Trophoblast cell (in vitro differentiated cells and primary cell): ENCODE data around the gene IGSF10.

ENCODE experiments used
- DNase-seq, 2 donors: peaks; one replicate each; pipeline ENCODE4 v3.0.0-alpha.2; 2016
- H2AFZ ChIP-seq: 2 replicates; pipeline ENCODE4 v1.6.1; 2013; ENCODE audit warnings: low read length, moderate library complexity, mild to moderate bottlenecking; ENCODE audit not compliant: insufficient read depth, poor library complexity
- H2AK5ac ChIP-seq: 2 replicates; pipeline ENCODE4 v1.6.1; 2013; ENCODE audit warnings: mild to moderate bottlenecking, low read length
- H2BK120ac ChIP-seq: 2 replicates; pipeline ENCODE4 v1.6.1; 2013; ENCODE audit warnings: low read length, mild to moderate bottlenecking, moderate library complexity; ENCODE audit not compliant: insufficient read depth, poor library complexity
- H2BK12ac ChIP-seq: 2 replicates; pipeline ENCODE4 v1.6.1; 2013; ENCODE audit warnings: mild to moderate bottlenecking, low read length, moderate library complexity
- H2BK5ac ChIP-seq: 2 replicates; pipeline ENCODE4 v1.6.1; 2013; ENCODE audit warnings: low read length, low read depth, moderate library complexity, mild to moderate bottlenecking; ENCODE audit not compliant: poor library complexity
- H3K14ac ChIP-seq: 2 replicates; pipeline ENCODE4 v1.6.1; 2013; ENCODE audit warnings: mild to moderate bottlenecking, low read length
- H3K18ac ChIP-seq: 2 replicates; pipeline ENCODE4 v1.6.1; 2013; ENCODE audit warnings: mild to moderate bottlenecking, low read length
- H3K23ac ChIP-seq: 2 replicates; pipeline ENCODE4 v1.6.1; 2013; ENCODE audit warnings: low read length
- H3K27ac ChIP-seq: 2 replicates; pipeline ENCODE4 v1.5.1; 2013; ENCODE audit warnings: low read depth, mild to moderate bottlenecking, inconsistent platforms, low read length, moderate library complexity
- H3K27me3 ChIP-seq: 2 replicates; pipeline ENCODE4 v1.6.1; 2013; ENCODE audit warnings: inconsistent platforms, mild to moderate bottlenecking, low read length, moderate library complexity; ENCODE audit not compliant: insufficient read depth
- H3K36me3 ChIP-seq, 2 experiments: 1 replicate in 1 of 2; 2 replicates in 1 of 2; pipeline ENCODE4 v1.6.1; 2013; ENCODE audit warnings: low read length in 2 of 2, mild to moderate bottlenecking in 2 of 2, moderate library complexity in 1 of 2; ENCODE audit not compliant: insufficient read depth in 2 of 2, control insufficient read depth in 1 of 2
- H3K4ac ChIP-seq: 2 replicates; pipeline ENCODE4 v1.6.1; 2013; ENCODE audit warnings: low read depth, mild to moderate bottlenecking, low read length, moderate library complexity
- H3K4me1 ChIP-seq, 2 experiments: 1 replicate in 1 of 2; 2 replicates in 1 of 2; pipeline ENCODE4 v1.6.1; 2013; ENCODE audit warnings: low read length in 2 of 2, mild to moderate bottlenecking in 2 of 2, moderate library complexity in 1 of 2; ENCODE audit not compliant: insufficient read depth in 2 of 2, control insufficient read depth in 1 of 2
- H3K4me2 ChIP-seq: 2 replicates; pipeline ENCODE4 v1.6.1; 2013; ENCODE audit warnings: inconsistent platforms, mild to moderate bottlenecking, low read length, moderate library complexity
- H3K4me3 ChIP-seq: 2 replicates; pipeline ENCODE4 v1.5.1; 2013; ENCODE audit warnings: mild to moderate bottlenecking, low read depth, low read length, inconsistent platforms
- H3K79me1 ChIP-seq: one replicate; pipeline ENCODE4 v1.6.1; 2013; ENCODE audit warnings: low read length
- H3K79me2 ChIP-seq: 2 replicates; pipeline ENCODE4 v1.6.1; 2013; ENCODE audit warnings: low read length, mild to moderate bottlenecking; ENCODE audit not compliant: control insufficient read depth, insufficient read depth, poor library complexity
- H3K9ac ChIP-seq: 2 replicates; pipeline ENCODE4 v1.6.1; 2013; ENCODE audit warnings: mild to moderate bottlenecking, low read length
- H3K9me3 ChIP-seq: 2 replicates; pipeline ENCODE4 v1.6.1; 2013; ENCODE audit warnings: low read depth, mild to moderate bottlenecking, control low read depth, inconsistent platforms, low read length; ENCODE audit not compliant: insufficient read depth
- H4K12ac ChIP-seq: 2 replicates; pipeline ENCODE4 v1.6.1; 2013; ENCODE audit warnings: low read depth, mild to moderate bottlenecking, low read length, moderate library complexity
- H4K8ac ChIP-seq: 2 replicates; pipeline ENCODE4 v1.6.1; 2013; ENCODE audit warnings: low read depth, mild to moderate bottlenecking, low read length, moderate library complexity
- H4K91ac ChIP-seq: one replicate; pipeline ENCODE4 v1.6.1; 2013; ENCODE audit warnings: low read depth, mild to moderate bottlenecking, low read length, moderate library complexity
- WGBS: extraction: QIAGEN DNeasy Blood & Tissue Kit; methylation state at CpG from one replicate; pipeline ENCODE4 v1.1.7; 2013; ENCODE audit warnings: missing lambda C conversion rate; ENCODE audit not compliant: insufficient read length, insufficient coverage; ENCODE audit errors: extremely low coverage; 5-methylcytosine and 5-hydroxymethylcytosine counted together

The IGSF10 gene

DNA sequence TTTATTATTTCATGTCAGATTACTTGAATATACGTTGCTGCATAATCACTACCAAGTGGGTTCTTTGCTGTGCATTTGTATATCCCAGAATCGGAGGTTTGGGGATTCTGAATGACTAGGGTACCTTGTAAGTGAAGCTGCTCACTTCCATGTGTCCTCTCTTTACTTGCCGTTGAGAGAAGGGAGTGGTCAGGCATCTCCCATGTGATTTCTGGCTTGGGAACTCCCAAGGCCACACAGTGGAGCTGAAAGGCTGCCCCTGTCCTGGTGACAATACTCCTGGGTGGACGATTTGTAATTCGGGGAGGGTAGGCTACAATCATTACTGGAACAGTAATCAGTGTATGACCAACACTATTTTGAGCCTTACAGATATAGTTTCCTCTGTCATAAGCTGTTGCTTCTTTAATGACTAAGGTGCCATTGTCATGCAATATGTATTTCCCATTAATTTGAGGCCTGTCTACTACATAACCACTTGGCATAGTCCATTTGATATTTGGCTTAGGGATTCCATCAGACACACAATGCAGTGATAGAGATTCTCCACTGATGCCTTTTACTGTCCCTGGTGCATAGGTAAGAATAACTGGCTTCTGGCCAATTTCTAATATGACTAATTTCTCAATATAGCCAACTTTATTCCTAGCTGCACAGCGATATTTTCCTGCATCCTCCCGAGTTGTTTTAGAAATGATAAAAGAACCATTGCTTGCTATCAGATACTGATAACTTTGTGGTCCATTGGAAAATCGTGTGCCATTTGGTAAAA lies 24.0 kb downstream of the IGSF10 start:
- no peak overlapping the region for H3K4me2 ChIP-seq
- H3K27me3 ChIP-seq = no peaks in the 10 kb centered on the region
- no peak overlapping the region for H3K27ac ChIP-seq
- H3K14ac ChIP-seq = no peak overlapping the region
- H3K9me3 ChIP-seq = no peaks in the 10 kb centered on the region
- H3K9ac ChIP-seq = no peak overlapping the region
- no peak overlapping the region for H3K18ac ChIP-seq
- no peak overlapping the region for H3K4me3 ChIP-seq
- no peak overlapping the region for H2BK5ac ChIP-seq
- WGBS = no CpG with 5 or more reads among the region's 8 CpGs
- no peak overlapping the region for H4K8ac ChIP-seq
- no peak overlapping the region for H3K23ac ChIP-seq
- no peak overlapping the region for H4K12ac ChIP-seq
- no peak overlapping the region for H2BK120ac ChIP-seq
- no peak overlapping the region for H2AFZ ChIP-seq
- peaks cover under 1 to 5% of the 10 kb centered on the region in 2 experiments for H3K36me3 ChIP-seq
- H3K79me1 ChIP-seq = no peaks in the 10 kb centered on the region
- no peak overlapping the region for H3K4ac ChIP-seq
- no peak for DNase-seq
- no peaks in the 10 kb centered on the region for H3K79me2 ChIP-seq
- H2AK5ac ChIP-seq = no peak overlapping the region
- H4K91ac ChIP-seq = no peak overlapping the region
- no peaks in the 10 kb centered on the region for H3K4me1 ChIP-seq
- H2BK12ac ChIP-seq = no peak overlapping the region

DNA sequence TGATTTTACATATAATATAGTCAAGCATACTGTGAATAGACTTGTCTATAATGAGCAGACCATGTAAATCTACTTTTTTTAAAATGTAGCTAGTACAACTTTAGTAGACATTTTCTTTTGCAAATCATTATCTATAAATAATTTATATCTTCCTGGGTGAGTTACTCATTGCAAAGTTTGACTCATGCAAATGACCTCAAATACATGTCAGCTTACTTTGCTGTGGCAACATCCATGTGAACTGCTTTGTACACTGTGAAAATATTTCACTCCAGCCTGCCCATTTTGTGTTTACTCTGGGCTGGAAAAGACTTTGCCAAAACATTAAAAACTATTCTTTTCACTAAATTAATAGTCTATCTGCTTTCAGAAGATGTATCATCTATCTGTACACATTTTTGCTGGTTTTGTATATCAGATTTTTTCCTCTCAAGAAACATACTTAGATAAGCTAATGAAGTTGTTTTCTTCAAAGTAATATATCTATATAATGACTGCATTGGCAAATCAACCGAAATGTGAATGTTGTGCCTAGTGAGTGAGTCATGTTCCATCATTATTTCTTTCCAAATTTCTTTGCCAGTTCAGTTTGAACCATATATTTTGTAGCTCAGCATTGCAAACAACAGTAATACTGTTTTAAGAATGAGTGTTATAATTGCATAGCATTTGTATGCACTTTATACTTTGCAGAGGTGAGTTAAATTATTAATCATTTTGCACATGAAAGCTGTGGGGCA lies 26.5 kb downstream of the IGSF10 start:
- Histone ChIP-seq H2AK5ac (no peak overlapping the region), H4K12ac (no peak overlapping the region), H3K79me1 (no peaks in the 10 kb centered on the region), H3K4me1 (no peaks in the 10 kb centered on the region), H2BK5ac (no peak overlapping the region), H2AFZ (no peak overlapping the region), H3K4ac (no peak overlapping the region), H3K4me2 (no peak overlapping the region), H2BK12ac (no peak overlapping the region), H3K4me3 (no peak overlapping the region), H3K14ac (no peak overlapping the region), H4K91ac (no peak overlapping the region), H2BK120ac (no peak overlapping the region), H3K79me2 (no peaks in the 10 kb centered on the region), H4K8ac (no peak overlapping the region), H3K9me3 (no peaks in the 10 kb centered on the region), H3K9ac (no peak overlapping the region), H3K18ac (no peak overlapping the region), H3K23ac (no peak overlapping the region), H3K27me3 (no peaks in the 10 kb centered on the region), H3K36me3 (peaks cover 4 to 12% of the 10 kb centered on the region in 2 experiments), H3K27ac (no peak overlapping the region)
- no CpG with 5 or more reads among the region's 1 CpG for WGBS
- DNase-seq = peak in 1 of 2 donors; percentile 23

DNA sequence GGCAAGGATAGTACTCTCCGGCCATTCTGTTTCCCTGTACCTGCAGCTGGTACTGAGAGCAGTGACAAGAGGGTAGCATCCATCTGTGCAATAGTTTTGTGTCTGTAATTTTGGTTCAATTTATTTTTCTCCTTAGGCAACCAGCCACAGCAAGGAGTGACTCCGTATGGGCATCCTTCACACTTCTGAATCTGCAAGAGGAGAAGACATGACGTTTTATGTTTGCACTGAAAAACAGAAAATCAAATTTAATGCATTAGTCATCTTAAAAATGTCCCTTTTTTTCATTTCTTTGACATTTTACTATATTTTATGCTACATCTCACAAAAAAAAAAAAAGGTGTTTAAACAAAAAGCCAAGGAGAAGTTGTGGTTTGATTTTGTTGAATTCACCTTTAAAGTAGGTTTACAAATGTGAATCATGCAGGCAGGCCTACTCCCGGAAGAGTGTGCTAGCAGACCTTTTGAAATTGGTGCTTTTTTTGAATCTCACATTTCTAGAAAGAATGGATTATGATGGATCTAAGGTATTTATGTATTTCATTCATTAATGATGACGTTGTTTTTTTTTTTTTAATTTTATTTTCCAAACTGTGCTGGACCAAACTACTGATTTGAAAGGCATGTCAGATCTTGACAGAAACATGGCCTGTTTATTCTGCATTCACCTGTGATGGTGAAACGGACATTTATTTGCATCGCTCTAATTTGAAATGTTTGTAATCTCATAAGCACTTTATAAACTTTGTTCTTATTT lies 28.1 kb downstream of the IGSF10 start:
- no peak overlapping the region for H3K27ac ChIP-seq
- H3K23ac ChIP-seq = no peak overlapping the region
- no peak overlapping the region for H3K18ac ChIP-seq
- no peaks in the 10 kb centered on the region for H3K79me2 ChIP-seq
- no peaks in the 10 kb centered on the region for H3K9me3 ChIP-seq
- H3K14ac ChIP-seq = no peak overlapping the region
- no peak overlapping the region for H4K12ac ChIP-seq
- no peak overlapping the region for H2BK12ac ChIP-seq
- H3K79me1 ChIP-seq = no peaks in the 10 kb centered on the region
- H2AFZ ChIP-seq = no peak overlapping the region
- no peak for DNase-seq
- H3K36me3 ChIP-seq = peaks cover 8 to 16% of the 10 kb centered on the region in 2 experiments
- no CpG with 5 or more reads among the region's 7 CpGs for WGBS
- H3K4me1 ChIP-seq = no peaks in the 10 kb centered on the region
- H3K4me3 ChIP-seq = no peak overlapping the region
- H3K27me3 ChIP-seq = no peaks in the 10 kb centered on the region
- H2BK120ac ChIP-seq = no peak overlapping the region
- H3K4ac ChIP-seq = no peak overlapping the region
- H4K91ac ChIP-seq = no peak overlapping the region
- H2AK5ac ChIP-seq = no peak overlapping the region
- H4K8ac ChIP-seq = no peak overlapping the region
- H3K9ac ChIP-seq = no peak overlapping the region
- H2BK5ac ChIP-seq = no peak overlapping the region
- no peak overlapping the region for H3K4me2 ChIP-seq

DNA sequence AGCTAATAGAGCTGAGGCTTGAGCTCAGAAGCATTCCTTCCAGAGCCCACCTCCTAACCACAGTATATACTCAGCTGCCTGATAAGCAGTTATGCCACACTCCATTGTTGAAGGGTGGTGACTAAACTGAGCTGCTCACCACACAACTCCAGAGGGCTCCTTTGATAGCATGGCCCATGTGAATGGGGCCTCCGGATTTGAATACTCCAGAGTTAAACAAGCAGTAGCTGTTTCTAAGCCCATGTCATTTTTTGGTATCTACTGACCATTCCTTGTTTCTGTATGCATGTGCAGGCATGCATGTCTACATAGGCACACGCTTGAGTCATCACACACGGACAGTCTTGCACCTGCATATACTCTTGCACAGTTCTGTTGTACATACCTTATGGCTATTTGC lies 28.9 kb downstream of the IGSF10 start:
- no peak overlapping the region for H4K91ac ChIP-seq
- H2BK120ac ChIP-seq = no peak overlapping the region
- no peak overlapping the region for H4K12ac ChIP-seq
- no peak overlapping the region for H4K8ac ChIP-seq
- no peaks in the 10 kb centered on the region for H3K79me2 ChIP-seq
- H3K23ac ChIP-seq = no peak overlapping the region
- H3K36me3 ChIP-seq = peaks cover 8 to 16% of the 10 kb centered on the region in 2 experiments
- H3K18ac ChIP-seq = no peak overlapping the region
- H3K4me2 ChIP-seq = no peak overlapping the region
- no peak overlapping the region for H2AK5ac ChIP-seq
- H2BK5ac ChIP-seq = no peak overlapping the region
- H3K14ac ChIP-seq = no peak overlapping the region
- no peak overlapping the region for H3K27ac ChIP-seq
- no peak overlapping the region for H3K4me3 ChIP-seq
- no peaks in the 10 kb centered on the region for H3K4me1 ChIP-seq
- H2BK12ac ChIP-seq = no peak overlapping the region
- no peak overlapping the region for H3K4ac ChIP-seq
- DNase-seq = peak in 1 of 2 donors; percentile 45
- no peak overlapping the region for H2AFZ ChIP-seq
- H3K9me3 ChIP-seq = no peaks in the 10 kb centered on the region
- no peaks in the 10 kb centered on the region for H3K27me3 ChIP-seq
- H3K9ac ChIP-seq = no peak overlapping the region
- WGBS = no CpG with 5 or more reads among the region's 3 CpGs
- no peaks in the 10 kb centered on the region for H3K79me1 ChIP-seq
